Stimulated activated CD4-positive, alpha-beta T cell treated with anti-CD3 and anti-CD28 coated beads, Interleukin-4, amount 100 ng/mL, for 4 hours (primary cell): Measurements from ENCODE around the gene NOTO.

Source experiments
- DNase-seq, 2 experiments: peaks; one replicate each; pipeline ENCODE4 v3.0.0-alpha.2; 2020

NOTO gene

DNA sequence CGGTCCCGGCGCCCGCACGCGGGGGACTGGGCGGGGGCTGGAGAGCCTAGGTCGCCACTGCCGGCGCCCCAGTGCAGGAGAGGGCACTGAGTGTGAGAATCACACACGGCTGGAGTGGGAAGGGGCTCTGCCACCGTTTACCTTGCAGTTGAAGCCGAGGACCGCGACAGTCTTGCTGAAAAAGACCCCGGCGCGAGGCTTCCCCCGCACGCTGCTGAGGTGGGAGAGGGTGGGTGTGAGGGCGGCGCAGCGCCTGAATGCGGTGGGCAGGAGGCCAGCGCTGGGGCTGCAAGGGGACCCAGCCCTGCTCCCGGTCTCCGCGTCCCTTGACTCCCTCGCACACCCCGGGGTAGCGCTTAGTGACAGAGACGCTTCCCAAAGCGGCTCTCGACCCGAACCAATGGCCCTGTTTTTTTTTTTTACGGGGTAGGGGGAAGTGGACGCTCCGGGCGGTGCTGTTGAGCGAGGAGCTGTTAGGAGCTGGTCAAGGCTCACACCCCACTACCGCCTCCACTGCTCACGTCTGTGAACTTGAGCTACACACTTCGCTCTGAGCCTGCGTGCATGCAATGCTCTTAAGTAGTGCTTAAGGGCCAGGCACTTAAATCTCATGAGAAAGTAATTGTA, 794 bp downstream of the NOTO start:
- DNase-seq = no peak

GRCh38 chr2:73205611-73206010, 3.2 kb downstream of the NOTO start:
- no peak for DNase-seq

GRCh38 chr2:73208258-73208657, 5.9 kb downstream of the NOTO start:
- DNase-seq = no peak

DNA sequence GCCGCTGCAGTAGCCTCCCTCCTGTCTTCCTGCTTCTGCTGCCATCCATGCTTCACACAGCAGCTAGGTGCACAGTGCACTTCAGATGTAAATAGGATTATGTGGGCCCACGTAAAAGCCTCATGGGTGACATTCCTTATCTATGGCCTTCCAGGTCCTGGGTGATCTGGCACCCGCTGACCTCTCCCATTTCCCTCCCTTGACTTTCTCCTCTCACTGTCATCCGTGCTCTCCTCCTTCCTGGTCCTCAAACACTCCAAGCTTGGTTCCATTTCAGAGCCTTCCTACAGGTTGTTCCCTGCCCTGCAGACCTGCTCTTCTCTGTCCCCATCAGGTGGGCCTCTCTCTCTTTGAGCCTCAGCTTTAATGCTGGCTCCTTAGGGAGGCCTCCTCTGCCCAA, 7.6 kb downstream of the NOTO start:
- no peak for DNase-seq

GRCh38 chr2:73210696-73211095, 8.3 kb downstream of the NOTO start:
- no peak for DNase-seq

- DNase-seq = no peak
Measured at GRCh38 chr2:73212098-73212447, 9.7 kb downstream of the NOTO start.

GRCh38 chr2:73212448-73213176, 10.2 kb downstream of the NOTO start:
- peak; percentile 61 to 74 for DNase-seq

DNA sequence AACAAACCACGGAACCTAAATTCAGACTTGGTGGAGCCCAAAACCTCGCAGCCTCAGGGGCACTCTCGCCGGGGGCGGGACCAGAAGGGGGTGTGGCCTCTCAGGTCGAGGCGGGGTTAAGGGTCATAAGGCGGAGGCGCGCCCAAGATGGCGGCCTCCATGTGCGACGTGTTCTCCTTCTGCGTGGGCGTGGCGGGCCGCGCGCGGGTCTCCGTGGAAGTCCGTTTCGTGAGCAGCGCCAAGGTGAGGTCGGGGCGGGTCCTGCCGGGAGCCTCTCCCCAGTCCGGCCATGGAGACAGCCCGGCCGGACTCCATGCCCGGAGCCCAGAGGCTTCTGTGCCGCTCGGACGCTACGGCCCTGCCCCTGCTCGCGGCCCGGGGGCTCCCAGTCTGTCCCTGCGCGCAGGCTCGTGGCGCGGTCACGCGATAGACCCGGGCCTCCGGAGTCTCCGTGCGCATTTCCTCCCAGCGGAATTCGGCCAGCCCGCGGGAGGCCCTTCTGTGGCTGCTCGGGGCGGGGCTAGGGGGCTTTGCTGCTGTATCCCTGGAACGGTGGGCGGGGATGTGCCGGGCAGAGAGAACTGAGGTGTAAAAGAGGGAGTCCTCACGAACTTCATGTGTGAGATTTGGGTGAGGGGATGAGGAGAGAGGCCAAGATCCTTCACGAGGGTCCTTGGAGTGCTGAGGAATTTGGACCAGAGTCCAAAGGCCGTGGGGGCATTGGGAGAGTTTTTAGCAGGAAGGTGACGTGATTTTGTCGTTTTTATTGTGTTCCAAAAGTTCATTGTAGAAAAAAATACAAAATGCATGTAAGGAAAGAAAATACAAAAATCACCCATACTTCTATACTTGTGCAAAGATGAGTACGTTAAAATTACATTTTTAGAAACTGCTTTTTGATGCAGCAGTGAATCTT, 12.0 kb downstream of the NOTO start, which contains the start of gene SMYD5:
Gene SMYD5 (plus strand): TSS at position 126 of the 916 bp plus-strand sequence. CDS start 22 bp downstream, at position 148.
- peak; percentile 90 to 91 for DNase-seq

DNA sequence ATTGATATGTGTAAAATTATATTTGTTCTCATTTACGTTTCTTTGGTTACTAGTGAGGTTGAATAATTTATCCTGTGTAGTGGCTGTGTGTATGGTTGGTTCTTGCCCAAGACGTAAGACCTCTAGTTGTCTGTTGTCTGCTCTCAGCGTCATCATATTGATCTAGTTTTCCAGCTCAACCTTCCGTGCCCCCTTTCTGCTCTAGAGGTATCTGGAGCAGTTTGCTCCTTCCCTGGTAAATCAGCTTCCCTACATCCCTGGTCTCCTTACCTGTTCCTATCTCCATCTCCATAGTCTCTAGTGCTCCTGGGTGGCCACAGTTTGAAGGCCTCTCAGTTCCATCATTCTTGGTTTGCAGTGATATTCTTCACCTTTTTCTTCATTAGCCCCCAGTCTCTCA, 12.9 kb downstream of the NOTO start:
- DNase-seq = no peak

- DNase-seq = no peak
Measured at GRCh38 chr2:73217160-73217559, 14.8 kb downstream of the NOTO start.

DNA sequence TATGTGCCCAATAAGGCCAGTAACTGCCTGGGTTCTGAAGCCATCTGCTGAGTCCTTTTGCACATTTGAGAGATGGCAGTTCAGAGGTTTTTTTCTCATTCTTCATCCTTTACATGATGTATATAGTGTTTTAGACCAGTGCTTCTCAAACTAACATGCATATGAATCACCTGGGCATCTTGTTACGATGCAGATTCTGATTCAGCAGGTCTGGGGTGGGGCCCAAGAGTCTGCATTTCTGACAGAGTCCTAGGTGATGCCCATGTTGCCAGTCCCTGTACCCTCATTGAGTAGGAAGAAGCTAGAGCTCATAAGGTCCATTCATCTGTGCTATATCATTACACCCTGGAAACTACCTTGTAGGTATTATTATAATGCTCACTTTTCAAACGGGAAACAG, 15.5 kb downstream of the NOTO start:
- no peak for DNase-seq

DNA sequence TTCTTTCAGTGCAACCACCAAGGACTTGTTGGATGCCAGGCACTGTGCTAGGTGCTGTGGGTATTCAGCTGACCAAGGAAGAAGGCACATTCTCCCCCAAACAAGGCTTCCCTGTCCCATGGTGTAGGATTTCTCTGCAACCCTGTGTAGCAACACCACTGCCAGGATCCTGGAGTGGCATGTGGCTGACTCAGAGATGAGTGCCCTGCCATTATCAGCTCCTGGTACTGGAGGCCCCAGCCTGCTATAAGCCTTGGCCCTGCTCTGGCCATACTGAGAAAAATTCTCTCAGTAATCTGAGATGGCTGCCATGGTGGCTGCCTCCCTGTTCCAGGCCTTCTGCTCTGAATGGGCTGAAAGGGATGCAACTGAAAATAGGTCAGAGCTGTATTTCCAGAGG, 15.9 kb downstream of the NOTO start:
- no peak for DNase-seq

GRCh38 chr2:73223821-73224220, 21.4 kb downstream of the NOTO start:
- no peak for DNase-seq

GRCh38 chr2:73225513-73226360, 23.4 kb downstream of the NOTO start:
- DNase-seq = no peak

- DNase-seq = no peak
Measured at GRCh38 chr2:73227086-73227485, 24.7 kb downstream of the NOTO start.

GRCh38 chr2:73228631-73229030, 26.3 kb downstream of the NOTO start:
- DNase-seq = no peak

DNA sequence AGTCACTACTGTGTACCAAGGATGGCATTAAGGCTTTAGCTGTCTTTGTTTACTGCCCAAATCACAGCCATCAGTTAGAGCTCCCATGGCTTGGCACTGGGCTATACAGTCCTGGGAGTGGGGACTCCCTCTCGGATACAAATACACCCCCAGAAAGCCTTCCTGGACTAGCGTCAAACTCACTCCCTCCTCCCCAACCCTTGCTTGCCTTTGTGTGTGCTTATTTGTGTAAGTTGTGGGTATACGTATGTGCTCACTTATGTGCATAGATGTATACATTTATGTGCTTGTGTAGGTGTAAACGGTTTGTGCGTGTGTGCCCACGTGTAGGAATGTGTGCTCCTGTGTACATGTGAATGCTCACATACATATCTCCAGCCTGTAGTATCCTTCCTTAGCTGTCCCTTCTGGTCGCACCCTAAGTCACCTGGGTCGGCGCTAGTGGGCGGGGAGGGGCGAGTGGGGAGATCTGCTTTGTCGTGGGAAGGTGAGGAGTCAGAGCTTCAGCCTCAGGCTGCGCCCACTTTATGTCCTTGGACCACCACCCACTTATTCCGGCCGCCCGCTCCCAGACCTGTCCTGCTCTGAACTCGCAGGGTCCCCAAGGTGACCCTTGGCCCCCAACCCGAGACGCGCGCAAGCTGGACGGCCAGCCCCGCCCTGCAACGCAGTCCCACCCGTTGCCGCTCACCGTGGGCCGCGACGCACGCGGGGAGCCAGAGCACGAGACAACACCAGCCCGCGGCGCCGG, 30.2 kb downstream of the NOTO start:
- peak in 1 of 2 experiments; percentile 31 for DNase-seq

- DNase-seq = peak; percentile 83 to 94
Measured at GRCh38 chr2:73233154-73233931, 31.0 kb downstream of the NOTO start, which contains the start of gene PRADC1. Gene PRADC1, minus strand, starts transcription at chr2:73233239. Its CDS starts 79 bp downstream, at chr2:73233160.

GRCh38 chr2:73233932-73234832, 31.8 kb downstream of the NOTO start, which contains the start of gene CCT7:
Gene CCT7, plus strand, starts transcription at chr2:73234308. Its CDS starts 71 bp downstream, at chr2:73234379.
- peak; percentile 74 to 86 for DNase-seq
